PFSK-1 (cell line): Measurements from ENCODE around the gene NUDT1.

Experiments
- FOXP2 ChIP-seq: optimal IDR thresholded peaks from 2 replicates; pipeline ENCODE3; 2011; ENCODE audit warnings: borderline replicate concordance, control low read depth, inconsistent platforms; ENCODE audit not compliant: insufficient read depth; ENCODE audit errors: extremely low read length, extremely low read depth
- POLR2AphosphoS5 ChIP-seq: IDR thresholded peaks from 2 replicates; pipeline ENCODE4 v1.6.1; 2012; ENCODE audit warnings: low read depth, mild to moderate bottlenecking, control low read depth, low read length, moderate library complexity
- REST ChIP-seq, 2 experiments: IDR thresholded peaks; 2 replicates each; pipeline versions ENCODE4 v1.6.1 to v1.8.0; 2011 to 2012; ENCODE audit warnings: low read depth in 2 of 2, low read length in 2 of 2, control low read depth in 1 of 2, inconsistent platforms in 1 of 2, mild to moderate bottlenecking in 1 of 2, moderate library complexity in 1 of 2; ENCODE audit not compliant: insufficient read depth in 1 of 2
- SIN3A ChIP-seq: IDR thresholded peaks from 2 replicates; pipeline ENCODE4 v1.6.1; 2012; ENCODE audit warnings: mild to moderate bottlenecking, low read length, moderate library complexity, borderline replicate concordance; ENCODE audit not compliant: insufficient read depth
- TAF1 ChIP-seq: IDR thresholded peaks from 2 replicates; pipeline ENCODE4 v1.6.1; 2012; ENCODE audit warnings: low read length, control low read depth, borderline replicate concordance; ENCODE audit not compliant: insufficient read depth

The NUDT1 gene

DNA sequence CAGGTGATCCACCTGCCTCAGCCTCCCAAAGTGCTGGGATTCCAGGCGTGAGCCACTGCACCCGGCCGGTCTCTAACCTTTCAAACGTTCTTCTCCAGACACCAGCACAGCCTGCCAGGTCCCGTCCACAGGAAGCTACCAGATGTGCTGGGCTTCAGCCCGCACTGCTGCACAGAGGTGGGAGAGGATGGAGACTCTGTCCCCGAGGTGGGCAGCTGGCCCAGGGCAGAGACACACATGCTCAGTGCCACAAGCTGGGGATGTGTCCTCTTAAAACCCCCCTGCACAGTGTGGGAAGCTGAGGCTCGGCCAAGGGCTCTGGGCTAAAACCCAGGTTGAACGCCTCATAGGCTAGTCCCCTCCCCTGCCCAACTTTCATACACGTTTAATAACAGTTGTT lies 9.4 kb downstream of the NUDT1 start:
- no peak for TF ChIP-seq REST (IDR thresholded peaks at IDR 0.05; ENCODE audit: insufficient read depth in 1 of 2, low read depth in 2 of 2, low read length in 2 of 2)
- TF ChIP-seq SIN3A: no peak
- TF ChIP-seq FOXP2: no peak
- no peak for TF ChIP-seq POLR2AphosphoS5
- no peak for TF ChIP-seq TAF1

DNA sequence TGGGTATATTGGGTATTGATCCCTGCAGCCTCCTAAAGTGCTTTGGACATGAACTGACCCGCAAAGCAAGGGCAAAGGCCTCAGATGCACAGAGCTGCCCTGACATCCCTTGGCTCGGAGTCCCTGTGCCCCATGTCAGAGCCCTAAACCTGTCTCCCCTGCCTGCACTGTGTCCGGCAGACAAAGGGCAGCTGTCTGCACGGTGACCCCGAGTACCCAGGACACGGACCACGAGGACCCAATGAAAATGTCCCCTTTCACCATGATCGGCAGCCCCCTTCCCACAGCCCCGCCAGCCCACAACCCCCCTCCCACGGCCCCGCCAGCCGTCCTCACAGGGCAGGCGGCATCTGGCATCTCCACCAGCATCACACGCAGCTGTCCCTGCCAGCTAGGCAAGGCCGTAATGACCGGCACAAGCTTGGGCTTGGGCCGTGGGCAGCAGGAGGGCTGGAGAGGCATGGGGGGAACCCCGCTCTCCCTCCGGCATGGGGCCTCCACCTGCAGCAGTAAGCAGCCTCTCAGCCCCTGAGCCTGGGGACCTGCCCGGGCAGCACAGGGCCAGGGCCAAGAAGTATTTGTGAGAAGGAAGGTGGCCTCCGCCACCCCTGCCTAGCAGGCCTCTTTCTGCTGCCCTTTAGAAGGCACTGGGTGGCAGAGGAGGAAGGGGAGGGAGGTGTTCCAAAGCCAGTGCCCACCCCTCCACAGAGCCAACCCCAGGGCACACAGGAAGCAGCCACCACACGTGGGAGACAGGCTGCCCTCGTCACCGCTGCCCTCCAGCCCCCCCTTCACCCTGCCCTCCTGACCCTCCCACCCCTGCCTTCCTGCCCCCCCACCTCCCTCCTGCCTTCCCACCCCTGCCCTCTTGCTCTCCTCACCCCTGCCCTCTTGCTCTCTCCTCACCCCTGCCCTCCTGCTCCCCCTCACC lies 10.1 kb downstream of the NUDT1 start:
- TF ChIP-seq TAF1 (no peak), SIN3A (no peak), FOXP2 (no peak), REST (IDR thresholded peaks at IDR 0.05; ENCODE audit: insufficient read depth in 1 of 2, low read depth in 2 of 2, low read length in 2 of 2) (no peak), POLR2AphosphoS5 (no peak)

DNA sequence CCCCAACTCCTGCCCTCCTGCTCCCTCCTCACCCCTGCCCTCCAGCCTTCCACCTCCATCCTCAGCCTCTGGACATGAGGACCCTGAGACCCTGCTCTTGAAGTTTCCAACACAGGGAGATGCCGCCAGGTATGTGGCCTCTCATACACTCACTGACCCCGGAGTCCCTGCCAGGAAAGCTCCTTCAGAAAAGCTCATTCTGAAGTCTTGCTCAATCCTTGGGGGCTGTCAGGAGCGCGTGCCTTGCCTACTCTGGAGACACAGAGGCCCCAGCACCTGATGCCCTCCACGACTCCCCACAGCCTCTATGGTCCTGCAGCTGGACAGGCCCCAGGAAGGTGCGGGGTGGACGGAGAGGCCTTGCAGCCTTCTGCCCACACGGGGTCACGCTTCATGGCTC lies 11.0 kb downstream of the NUDT1 start:
- no peak for TF ChIP-seq POLR2AphosphoS5
- TF ChIP-seq SIN3A: no peak
- no peak for TF ChIP-seq TAF1

DNA sequence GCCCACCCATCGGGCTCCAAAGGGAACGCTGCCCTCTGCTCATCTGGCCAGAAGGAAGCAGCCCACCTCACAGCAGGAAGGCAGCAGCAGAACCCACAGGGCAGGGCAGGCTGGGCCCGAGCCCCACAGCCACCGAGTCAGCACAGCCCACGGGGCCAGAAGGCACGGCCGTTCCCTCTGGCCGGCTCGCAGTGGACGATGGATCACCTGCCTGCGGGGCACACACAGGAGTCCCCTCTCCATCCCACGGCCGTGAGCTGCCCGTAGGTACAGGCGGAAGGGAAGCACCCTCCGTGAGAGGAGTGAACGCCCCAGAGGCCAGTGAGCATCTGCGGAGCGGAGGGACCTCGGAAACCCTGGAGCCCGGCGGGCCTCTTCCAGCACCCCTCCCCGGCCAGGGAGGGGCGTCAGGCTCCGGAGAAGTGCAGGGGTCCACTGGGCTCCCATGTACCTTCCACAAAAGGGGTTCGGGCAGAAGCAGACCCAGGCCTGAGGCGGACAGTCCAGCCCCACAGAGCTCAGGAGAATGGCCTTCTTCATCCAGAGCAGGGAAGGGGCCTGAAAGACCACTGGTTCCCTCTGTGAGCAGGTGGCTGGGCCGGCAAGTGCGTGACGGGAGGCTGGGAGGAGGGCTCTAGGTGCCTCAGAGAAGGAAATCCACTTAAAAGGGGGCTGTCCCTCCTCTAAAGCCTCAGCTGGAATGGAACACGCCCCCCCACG lies 11.7 kb downstream of the NUDT1 start:
- TF ChIP-seq SIN3A (no peak), REST (IDR thresholded peaks at IDR 0.05; ENCODE audit: insufficient read depth in 1 of 2, low read depth in 2 of 2, low read length in 2 of 2) (no peak)

DNA sequence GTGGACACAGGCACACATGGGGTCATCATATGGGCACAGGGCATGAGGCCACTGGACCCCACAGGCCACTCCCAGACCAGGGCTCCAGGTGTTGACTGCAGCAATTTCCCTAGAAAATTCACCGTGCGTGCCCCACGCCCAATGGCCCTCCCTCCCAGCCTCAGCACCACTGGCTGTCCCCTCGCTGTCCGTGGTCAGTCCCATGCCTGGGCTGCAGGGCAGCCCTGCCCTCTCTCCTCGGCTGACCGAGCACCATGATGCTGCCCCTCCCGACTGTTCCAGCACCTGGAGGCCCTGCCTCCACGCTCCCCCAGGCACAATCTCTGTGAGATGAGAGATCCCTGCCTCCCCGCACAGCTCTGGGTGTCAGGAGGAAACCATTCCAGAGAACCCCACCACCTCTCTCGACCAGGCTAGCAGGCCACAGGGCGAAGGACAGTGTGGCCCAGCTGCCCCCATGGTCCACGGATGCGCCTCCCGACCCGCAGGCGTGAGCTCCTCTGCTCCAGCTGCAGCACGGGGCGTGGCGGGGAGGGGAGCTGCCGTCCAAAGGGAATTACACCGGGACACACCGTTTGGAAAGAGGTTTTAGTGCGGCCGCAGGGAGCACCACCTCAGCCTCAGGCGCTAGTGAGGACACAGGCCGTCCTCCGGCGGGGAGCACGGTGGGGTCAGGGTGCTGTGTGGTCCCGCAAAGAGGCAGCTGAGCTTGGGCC lies 12.6 kb downstream of the NUDT1 start:
- TF ChIP-seq POLR2AphosphoS5 (no peak), REST (IDR thresholded peaks at IDR 0.05; ENCODE audit: insufficient read depth in 1 of 2, low read depth in 2 of 2, low read length in 2 of 2) (no peak), FOXP2 (no peak), TAF1 (no peak), SIN3A (no peak)
